GM12892 (cell line): ENCODE data around the gene RABGGTB.

Experiments
- POLR2A ChIP-seq: IDR thresholded peaks from 2 replicates; pipeline ENCODE4 v1.6.1; 2011; ENCODE audit warnings: low read depth, low read length, control low read depth
- POLR2AphosphoS5 ChIP-seq: IDR thresholded peaks from 2 replicates; pipeline ENCODE4 v1.6.1; 2011; ENCODE audit warnings: low read depth, low read length, control low read depth
- TAF1 ChIP-seq: IDR thresholded peaks from 2 replicates; pipeline ENCODE4 v1.6.1; 2011; ENCODE audit warnings: low read depth, mild to moderate bottlenecking, control low read depth, low read length, borderline replicate concordance

DNA sequence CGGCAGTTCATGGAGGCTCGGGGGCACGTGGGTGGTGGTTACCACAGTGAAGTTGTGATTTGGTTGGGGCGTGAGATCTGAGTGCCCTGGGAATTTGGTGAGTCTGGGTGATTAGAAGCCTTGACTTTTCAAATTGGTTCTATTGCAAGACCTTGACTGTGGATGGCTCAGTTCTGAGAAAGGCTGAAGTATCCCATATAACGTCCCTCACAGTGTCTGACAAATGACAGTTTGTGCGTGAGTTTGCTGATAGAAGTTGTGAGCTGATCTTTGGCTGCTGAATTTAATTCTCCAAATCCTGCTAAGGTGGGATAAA is 11.2 kb downstream of the RABGGTB start:
- no peak for TF ChIP-seq POLR2A
- TF ChIP-seq TAF1: no peak
- no peak; the same call in 1 of the 2 replicates for TF ChIP-seq POLR2AphosphoS5
